Kidney (tissue), 14 donors: ENCODE data around the gene CHMP1B. TPM values are rescaled to one million over a fixed set of nuclear protein-coding genes. Genes with fewer than 3 reads are reported as not detected.

ENCODE experiments used
- DNase-seq, 5 donors: peaks; one replicate each; pipeline ENCODE4 v3.0.0-alpha.2; 2013 to 2020
- FAIRE-seq: peaks from 2 replicates; lab custom pipeline; 2012; peaks lifted over from hg19 to GRCh38; lab: Jason Lieb, UNC
- H3K27ac ChIP-seq, 2 donors: one replicate each; pipeline ENCODE4 v1.7.0; 2013; ENCODE audit warnings: low read depth in 2 of 2, low read length in 2 of 2, inconsistent platforms in 1 of 2
- H3K27me3 ChIP-seq: one replicate; pipeline ENCODE4 v1.7.1; 2013; ENCODE audit warnings: low read length, inconsistent platforms; ENCODE audit not compliant: control insufficient read depth, insufficient read depth
- H3K36me3 ChIP-seq, 3 donors: one replicate each; pipeline versions ENCODE4 v1.7.0 to v1.7.1; 2013; ENCODE audit warnings: low read length in 3 of 3, control low read depth in 1 of 3, inconsistent platforms in 1 of 3; ENCODE audit not compliant: insufficient read depth in 3 of 3, control insufficient read depth in 2 of 3
- H3K4me1 ChIP-seq, 3 donors: one replicate each; pipeline versions ENCODE4 v1.7.0 to v1.7.1; 2013; ENCODE audit warnings: low read length in 3 of 3, inconsistent platforms in 1 of 3, low read depth in 1 of 3; ENCODE audit not compliant: control insufficient read depth in 2 of 3, insufficient read depth in 2 of 3
- H3K4me3 ChIP-seq, 3 donors: one replicate each; pipeline versions ENCODE4 v1.7.0 to v1.8.1; 2013; ENCODE audit warnings: low read length in 3 of 3, control low read depth in 1 of 3, inconsistent platforms in 1 of 3
- H3K9ac ChIP-seq, 3 donors: one replicate each; pipeline versions ENCODE4 v1.7.0 to v1.7.1; 2013; ENCODE audit warnings: low read length in 3 of 3, control low read depth in 1 of 3, inconsistent platforms in 1 of 3
- H3K9me3 ChIP-seq, 3 donors: one replicate each; pipeline versions ENCODE4 v1.7.0 to v1.7.1; 2013; ENCODE audit warnings: low read length in 3 of 3, control low read depth in 1 of 3, inconsistent platforms in 1 of 3; ENCODE audit not compliant: control insufficient read depth in 2 of 3, insufficient read depth in 1 of 3
- intact Hi-C: fragments of 100-400 bp; cut with DNase I; formaldehyde crosslinking; loops from one replicate; pipeline ENCODE4 v1.11.1; 2022
- polyA plus RNA-seq: library from polyadenylated mRNA; stranded (reverse); fragments of 350-450 nt; fragmentation: Illumina TruSeq; extraction: RNeasy Lipid Tissue Mini Kit (QIAGEN cat#74804); gene quantifications from one replicate; pipeline ENCODE4 v1.2.3, GENCODE V29; 2014; ENCODE audit warnings: low read depth, low replicate concordance; ENCODE audit not compliant: insufficient read depth
- total RNA-seq: library from RNA; stranded (reverse); fragmentation: NEBNext Ultra II Directional; extraction: Animal tissue kit (Norgen Biotek cat#: 25700); gene quantifications from one replicate; pipeline ENCODE4 v1.2.1, GENCODE V29; 2021
- TF ChIP-seq, protein P1 (sequence below): IDR thresholded peaks from 3 replicates; pipeline ENCODE4 v1.5.1; 2012; ENCODE audit warnings: mild to moderate bottlenecking, moderate library complexity, borderline replicate concordance; ENCODE audit not compliant: insufficient read depth; ENCODE audit errors: extremely low read depth
- donor health status: control.
- donor health status: control.
- donor health status: control.
- donor health status: control.
- donor health status: control.
- donor health status: DM: yes; HTN: yes; CAD: no.
- donor health status: Normal renal cell carcinoma (clear cell type).

CHMP1B gene
- total and polyA plus RNA-seq, 2 donors from 2014 or later = 34.5 to 47.4 TPM

DNA sequence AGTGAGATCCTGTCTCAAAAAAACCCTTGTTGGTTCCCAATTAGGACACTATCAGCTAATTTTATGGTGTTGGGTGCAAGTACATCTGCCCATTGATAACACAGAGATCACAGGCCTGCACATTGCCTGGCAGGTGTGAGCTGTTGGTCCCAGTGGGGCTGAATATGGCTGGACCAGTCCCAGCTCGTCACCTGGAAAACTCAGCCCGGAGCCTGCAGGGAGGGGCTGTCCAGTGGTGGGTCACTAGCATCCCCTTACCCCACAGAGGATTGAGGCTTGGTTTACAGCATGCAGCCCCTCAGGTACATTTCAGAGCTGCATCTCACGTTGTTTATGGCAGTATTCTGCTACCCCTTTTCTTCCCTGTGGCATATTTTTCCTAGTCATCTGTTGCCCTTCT is 40.8 kb upstream of the CHMP1B start:
- DNase-seq = no peak
- H3K27me3 ChIP-seq = no peaks in the 10 kb centered on the region
- intact Hi-C loops = no loop called here
- no peak for FAIRE-seq
- H3K4me1 ChIP-seq = no peaks in the 10 kb centered on the region
- no peak overlapping the region for H3K27ac ChIP-seq
- H3K36me3 ChIP-seq = no peaks in the 10 kb centered on the region
- no peaks in the 10 kb centered on the region for H3K9me3 ChIP-seq
- H3K9ac ChIP-seq = no peak overlapping the region
- TF ChIP-seq, protein P1, sequence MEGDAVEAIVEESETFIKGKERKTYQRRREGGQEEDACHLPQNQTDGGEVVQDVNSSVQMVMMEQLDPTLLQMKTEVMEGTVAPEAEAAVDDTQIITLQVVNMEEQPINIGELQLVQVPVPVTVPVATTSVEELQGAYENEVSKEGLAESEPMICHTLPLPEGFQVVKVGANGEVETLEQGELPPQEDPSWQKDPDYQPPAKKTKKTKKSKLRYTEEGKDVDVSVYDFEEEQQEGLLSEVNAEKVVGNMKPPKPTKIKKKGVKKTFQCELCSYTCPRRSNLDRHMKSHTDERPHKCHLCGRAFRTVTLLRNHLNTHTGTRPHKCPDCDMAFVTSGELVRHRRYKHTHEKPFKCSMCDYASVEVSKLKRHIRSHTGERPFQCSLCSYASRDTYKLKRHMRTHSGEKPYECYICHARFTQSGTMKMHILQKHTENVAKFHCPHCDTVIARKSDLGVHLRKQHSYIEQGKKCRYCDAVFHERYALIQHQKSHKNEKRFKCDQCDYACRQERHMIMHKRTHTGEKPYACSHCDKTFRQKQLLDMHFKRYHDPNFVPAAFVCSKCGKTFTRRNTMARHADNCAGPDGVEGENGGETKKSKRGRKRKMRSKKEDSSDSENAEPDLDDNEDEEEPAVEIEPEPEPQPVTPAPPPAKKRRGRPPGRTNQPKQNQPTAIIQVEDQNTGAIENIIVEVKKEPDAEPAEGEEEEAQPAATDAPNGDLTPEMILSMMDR = no peak
- H3K4me3 ChIP-seq = no peak overlapping the region

DNA sequence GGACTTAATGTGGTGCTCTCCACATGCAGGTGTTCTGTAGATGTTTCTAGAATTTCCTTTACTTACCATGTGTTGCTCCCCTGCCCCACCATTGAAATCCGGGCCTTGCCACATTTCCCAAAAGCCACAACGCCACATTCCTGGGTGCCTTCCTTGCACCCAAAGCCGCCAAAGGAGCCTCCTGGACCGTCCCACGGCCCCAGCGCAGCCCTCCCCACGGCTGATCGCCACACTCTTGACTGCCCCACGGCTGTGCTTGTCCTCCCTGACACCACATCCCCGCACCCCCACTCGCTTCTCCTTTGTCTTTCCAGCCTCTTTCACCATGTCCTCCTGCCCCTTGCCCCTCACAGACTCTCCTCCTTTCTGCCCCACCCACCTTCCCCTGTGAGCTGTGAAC is 40.2 kb upstream of the CHMP1B start:
- H3K27me3 ChIP-seq = no peaks in the 10 kb centered on the region
- TF ChIP-seq, protein P1 = no peak
- DNase-seq = no peak
- intact Hi-C loops = no loop called here
- H3K36me3 ChIP-seq = no peaks in the 10 kb centered on the region
- no peaks in the 10 kb centered on the region for H3K4me1 ChIP-seq
- no peak overlapping the region for H3K27ac ChIP-seq
- no peak overlapping the region for H3K4me3 ChIP-seq
- H3K9me3 ChIP-seq = no peaks in the 10 kb centered on the region
- H3K9ac ChIP-seq = no peak overlapping the region
- no peak for FAIRE-seq

GRCh38 chr18:11817229-11817628 is 34.0 kb upstream of the CHMP1B start:
- TF ChIP-seq, protein P1 = no peak
- FAIRE-seq = no peak
- H3K36me3 ChIP-seq = no peaks in the 10 kb centered on the region
- H3K9ac ChIP-seq = no peak overlapping the region
- H3K9me3 ChIP-seq = no peaks in the 10 kb centered on the region
- H3K27me3 ChIP-seq = no peaks in the 10 kb centered on the region
- intact Hi-C loops = no loop called here
- no peak for DNase-seq
- no peak overlapping the region for H3K4me3 ChIP-seq
- no peaks in the 10 kb centered on the region for H3K4me1 ChIP-seq
- no peak overlapping the region for H3K27ac ChIP-seq
